ENCODE data around the gene CST3. TPM values are rescaled to one million over a fixed set of nuclear protein-coding genes. Genes with fewer than 3 reads are reported as not detected.

Gene CST3
- total RNA-seq, 4 donors from 2014 or later: 951 to 1,877 (median 1,344) TPM

- H3K9me3 ChIP-seq: no peaks in the 10 kb centered on the region
- WGBS, 2 donors (ENCODE audit: low coverage in 1 of 2): 94 to 97% methylated on average over 7 of the region's 7 CpGs
- no peaks in the 10 kb centered on the region for H3K36me3 ChIP-seq
- H3K27ac ChIP-seq: no peak overlapping the region
- peaks cover 0 to 20% (median 0%) of the 10 kb centered on the region in 3 donors for H3K4me1 ChIP-seq
- ATAC-seq: no peak
- no peaks in the 10 kb centered on the region for H3K27me3 ChIP-seq
- no peak overlapping the region for H3K4me3 ChIP-seq
- TF ChIP-seq POLR2A (IDR thresholded peaks at IDR 0.05) (no peak), EP300 (IDR thresholded peaks at IDR 0.05) (no peak), CTCF (IDR thresholded peaks at IDR 0.05) (no peak), POLR2AphosphoS5 (IDR thresholded peaks at IDR 0.05) (no peak)
Measured at GRCh38 chr20:23644164-23644563, 6.4 kb upstream of the CST3 start.

GRCh38 chr20:23643659-23644058 is 5.9 kb upstream of the CST3 start:
- WGBS, 2 donors (ENCODE audit: low coverage in 1 of 2): 78 to 79% methylated on average over 6 of the region's 6 CpGs
- TF ChIP-seq CTCF (IDR thresholded peaks at IDR 0.05): no peak
- no peak for TF ChIP-seq EP300 (IDR thresholded peaks at IDR 0.05)
- TF ChIP-seq POLR2AphosphoS5 (IDR thresholded peaks at IDR 0.05): no peak
- TF ChIP-seq POLR2A (IDR thresholded peaks at IDR 0.05): no peak
- Histone ChIP-seq H3K27ac (no peak overlapping the region), H3K27me3 (no peaks in the 10 kb centered on the region), H3K36me3 (no peaks in the 10 kb centered on the region), H3K4me1 (peaks cover 0 to 21% (median 0%) of the 10 kb centered on the region in 3 donors), H3K4me3 (no peak overlapping the region), H3K9me3 (no peaks in the 10 kb centered on the region)
- ATAC-seq: no peak

- ATAC-seq: peak; percentile 67
- peaks cover 0 to 29% (median 0%) of the 10 kb centered on the region in 3 donors for H3K4me1 ChIP-seq
- TF ChIP-seq EP300 (IDR thresholded peaks at IDR 0.05) (no peak), POLR2AphosphoS5 (IDR thresholded peaks at IDR 0.05) (peak; percentile 77)
- H3K27me3 ChIP-seq: no peaks in the 10 kb centered on the region
- WGBS, 2 donors (ENCODE audit: low coverage in 1 of 2): 33 to 39% methylated on average over 3 to 7 of the region's 12 CpGs
- peak overlapping the region in 3 of 4 donors; percentile 40 to 59 (median 52) for H3K27ac ChIP-seq
- no peaks in the 10 kb centered on the region for H3K9me3 ChIP-seq
- H3K4me3 ChIP-seq: no peak overlapping the region
- H3K36me3 ChIP-seq: no peaks in the 10 kb centered on the region
Measured at GRCh38 chr20:23641936-23642751, 4.4 kb upstream of the CST3 start.

- H3K27ac ChIP-seq: peak overlapping the region in 2 of 4 donors; percentile 8 to 40
- no peaks in the 10 kb centered on the region for H3K36me3 ChIP-seq
- no peaks in the 10 kb centered on the region for H3K27me3 ChIP-seq
- 54 to 79% methylated on average over 4 to 6 of the region's 11 CpGs for WGBS, 2 donors (ENCODE audit: low coverage in 1 of 2)
- no peaks in the 10 kb centered on the region for H3K9me3 ChIP-seq
- no peak overlapping the region for H3K4me3 ChIP-seq
- peaks cover 0 to 40% (median 6%) of the 10 kb centered on the region in 3 donors for H3K4me1 ChIP-seq
- no peak for ATAC-seq
- TF ChIP-seq EP300 (IDR thresholded peaks at IDR 0.05) (no peak), POLR2AphosphoS5 (IDR thresholded peaks at IDR 0.05) (no peak), CTCF (IDR thresholded peaks at IDR 0.05) (no peak), POLR2A (IDR thresholded peaks at IDR 0.05) (no peak)
Measured at GRCh38 chr20:23640671-23641667, 3.2 kb upstream of the CST3 start.

- 73 to 100% methylated on average over 2 to 3 of the region's 8 CpGs for WGBS, 2 donors (ENCODE audit: low coverage in 1 of 2)
- peaks cover 0 to 4% of the 10 kb centered on the region in 2 donors for H3K36me3 ChIP-seq
- TF ChIP-seq POLR2A (IDR thresholded peaks at IDR 0.05) (no peak), POLR2AphosphoS5 (IDR thresholded peaks at IDR 0.05) (no peak), CTCF (IDR thresholded peaks at IDR 0.05) (no peak), EP300 (IDR thresholded peaks at IDR 0.05) (no peak)
Measured at GRCh38 chr20:23640018-23640601, 2.4 kb upstream of the CST3 start.

More at GRCh38 chr20:23640018-23640601, 2.4 kb upstream of the CST3 start:
- Histone ChIP-seq H3K4me3 (no peak overlapping the region), H3K9me3 (no peaks in the 10 kb centered on the region), H3K27me3 (no peaks in the 10 kb centered on the region), H3K4me1 (peaks cover 0 to 49% (median 12%) of the 10 kb centered on the region in 3 donors), H3K27ac (peak overlapping the region in 1 of 4 donors; percentile 8)
- ATAC-seq: no peak

Data from gastroesophageal sphincter (tissue), 4 donors.